ENCODE measurements around the gene HES5.

HES5 gene

DNA sequence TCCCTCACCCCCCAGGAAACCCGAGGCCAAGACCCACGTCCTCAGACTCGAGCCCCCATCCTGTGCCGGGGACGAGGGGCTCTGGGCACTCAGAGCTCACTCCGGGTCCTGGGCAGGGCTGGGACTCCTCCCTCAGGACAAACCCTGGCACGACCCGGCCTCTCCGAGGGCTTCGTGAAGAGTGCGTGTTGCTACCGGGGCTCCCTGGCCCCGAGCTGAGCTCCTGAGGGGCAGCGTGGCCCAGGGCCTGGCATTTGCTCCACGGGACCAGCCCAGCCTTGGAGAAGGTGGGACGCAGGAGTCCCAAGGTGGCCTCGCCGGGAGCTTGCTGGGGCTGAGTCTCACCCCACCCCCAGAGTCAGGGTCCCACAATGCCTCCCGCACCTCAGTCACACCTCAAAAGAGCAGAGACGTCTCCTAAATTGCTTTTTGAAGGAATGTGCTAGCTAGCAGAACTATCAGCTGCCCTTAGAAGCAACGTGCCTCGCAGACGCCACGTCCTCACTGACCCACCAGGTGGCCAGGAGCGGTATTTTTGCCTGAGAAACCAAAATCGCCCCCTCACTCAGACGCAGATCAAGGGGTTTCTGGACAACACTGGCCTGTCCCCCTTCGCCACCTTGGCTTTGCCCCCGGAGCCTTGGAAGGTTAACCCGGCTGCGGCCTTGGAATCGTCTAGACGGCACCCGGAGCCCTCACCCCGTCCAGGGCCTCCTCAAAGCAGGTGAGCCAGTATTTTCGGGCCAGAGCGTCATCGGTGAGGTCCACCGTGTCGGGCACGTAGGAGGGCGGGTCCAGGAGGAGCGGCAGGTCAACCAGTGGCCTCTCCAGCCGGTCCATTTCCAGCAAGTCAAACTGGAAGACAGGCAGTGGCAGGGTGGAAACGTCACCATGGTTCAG, 14.9 kb downstream of the HES5 start:
- no peak for DNase-seq

DNA sequence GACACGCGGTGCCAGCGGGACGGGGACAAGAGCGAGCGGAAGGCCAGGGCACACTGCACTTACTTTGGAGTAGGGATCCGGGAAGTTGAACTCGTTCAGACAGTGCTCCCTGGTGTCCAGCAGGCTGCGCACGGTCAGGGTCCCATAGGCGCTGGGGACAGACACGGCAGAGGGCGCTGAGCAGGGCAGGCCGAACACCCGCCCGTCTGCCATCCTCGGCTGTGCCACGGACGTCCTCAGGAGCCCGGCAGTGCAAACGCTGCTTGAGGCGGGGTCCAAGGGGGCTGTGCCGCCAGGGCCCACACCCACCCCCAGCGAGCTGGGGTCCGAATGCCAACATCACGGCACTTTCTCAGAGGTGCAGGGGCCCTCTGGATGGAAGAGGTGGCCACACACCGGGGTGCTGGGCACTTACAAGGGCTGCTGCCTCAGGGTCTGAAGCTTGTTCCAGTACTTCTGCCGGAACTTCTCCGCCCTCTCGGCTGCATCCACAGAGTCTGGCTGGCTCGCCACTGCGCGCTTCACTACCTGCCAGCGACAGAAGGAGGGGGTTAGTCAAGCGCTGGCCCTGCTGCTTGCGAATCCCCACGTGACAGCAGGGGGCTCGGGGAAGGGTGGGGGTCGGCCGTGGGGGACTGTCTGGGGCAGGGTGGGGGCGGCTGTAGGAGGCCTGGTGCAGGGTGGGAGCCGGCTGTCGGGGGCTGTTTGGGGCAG, 16.0 kb downstream of the HES5 start:
- DNase-seq, result no peak

DNA sequence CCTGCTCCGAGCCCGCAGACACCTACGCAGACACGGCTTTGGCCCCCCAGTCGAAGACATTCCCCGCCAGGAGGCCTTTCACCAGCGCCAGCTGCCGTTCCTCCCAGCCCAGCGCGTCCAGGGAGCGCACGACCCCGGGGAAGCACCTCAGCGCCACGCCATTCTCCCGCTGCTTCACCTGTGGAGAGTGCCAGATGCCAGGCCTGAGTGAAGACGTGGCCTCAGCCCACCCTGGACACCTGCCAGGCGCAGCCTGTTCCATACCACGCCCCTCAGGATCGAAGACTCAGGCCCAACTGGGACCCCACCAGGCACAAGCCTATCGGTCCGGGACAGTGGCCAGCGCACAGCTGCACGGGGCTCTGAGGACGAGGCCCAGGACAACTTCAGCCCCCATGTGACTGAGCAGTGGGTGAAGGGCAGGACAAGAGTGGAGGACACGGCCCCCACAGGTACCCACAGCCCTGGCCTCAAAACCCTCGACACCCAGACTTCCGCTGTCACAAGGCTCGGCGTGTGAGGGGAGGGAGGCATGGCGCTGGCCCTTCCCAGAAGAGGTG, 17.1 kb downstream of the HES5 start:
- DNase-seq, result no peak

DNA sequence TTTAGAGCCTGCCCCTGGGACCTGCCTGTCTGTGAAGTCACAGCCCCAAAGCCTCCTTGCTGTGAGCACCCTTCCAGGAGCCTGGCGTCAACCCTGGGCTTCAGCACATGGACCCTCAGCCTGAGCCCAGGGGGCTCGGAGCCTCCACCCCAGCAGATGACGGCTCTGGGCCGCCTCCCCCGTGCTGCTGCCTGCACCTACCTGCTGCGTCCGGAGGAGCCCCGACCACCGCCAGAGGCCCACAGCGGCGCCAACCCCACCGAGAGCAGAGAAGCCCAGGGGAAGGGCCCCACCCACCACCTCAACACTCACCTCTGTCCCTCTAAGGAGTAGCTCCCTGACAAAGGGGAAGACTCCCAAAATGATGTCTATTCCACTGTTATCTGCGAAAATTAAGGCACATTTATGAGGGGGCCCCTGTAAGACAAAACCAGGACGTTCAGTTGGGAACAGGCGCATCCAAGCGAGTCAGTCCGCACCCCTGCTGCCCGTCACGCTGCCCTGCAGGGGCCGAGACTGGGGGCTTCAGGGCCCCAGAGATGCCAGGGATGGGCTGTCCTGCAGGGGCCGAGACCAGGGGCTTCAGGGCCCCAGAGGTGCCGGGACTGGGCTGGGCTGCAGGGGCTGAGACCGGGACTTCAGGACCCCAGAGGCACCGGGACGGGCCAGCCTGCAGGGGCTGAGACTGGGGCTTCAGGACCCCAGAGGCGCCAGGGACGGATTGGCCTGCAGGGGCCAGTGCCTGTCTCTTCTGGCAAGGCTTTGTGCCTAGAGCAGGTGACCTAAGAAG, 19.5 kb downstream of the HES5 start:
- no peak for DNase-seq

DNA sequence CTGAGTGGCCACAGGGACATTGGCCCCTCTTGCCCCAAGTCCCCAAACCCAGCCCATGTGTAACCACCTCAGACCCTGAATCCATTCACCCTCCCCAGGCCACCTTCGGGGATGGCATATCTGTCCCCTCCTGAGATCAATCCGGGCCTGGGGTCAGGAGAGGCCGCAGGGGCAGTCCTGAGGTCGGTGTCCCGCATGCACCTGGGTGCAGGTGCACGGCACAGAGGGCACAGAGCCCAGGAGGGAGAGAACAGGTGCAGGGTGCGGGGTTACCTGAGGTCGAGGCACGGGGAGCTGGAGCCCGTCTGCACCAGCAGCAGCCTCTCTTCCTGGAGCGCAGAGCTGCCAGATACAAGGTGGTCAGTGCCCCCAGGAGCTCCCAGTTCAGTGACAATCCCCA, 20.5 kb downstream of the HES5 start:
- DNase-seq, result no peak

DNA sequence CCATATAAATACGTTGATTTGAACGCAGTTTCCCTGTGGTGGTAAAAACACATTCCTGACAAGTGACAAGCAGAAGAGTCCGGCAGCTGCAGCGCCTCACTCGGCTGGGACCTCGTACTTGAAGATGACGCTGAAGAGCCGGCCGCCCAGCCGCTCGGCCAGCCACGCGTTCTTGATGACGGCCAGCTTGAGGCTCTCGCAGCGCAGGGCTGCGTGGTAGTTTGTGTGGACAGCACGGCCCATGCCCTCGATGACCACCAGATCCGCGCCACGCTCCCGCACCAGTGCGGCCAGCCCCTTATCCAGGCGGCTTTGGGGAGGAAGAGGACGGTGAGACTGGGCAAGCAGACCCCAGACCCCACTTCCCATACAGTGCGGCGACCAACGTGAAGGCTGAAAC, 21.3 kb downstream of the HES5 start:
- DNase-seq, result no peak

DNA sequence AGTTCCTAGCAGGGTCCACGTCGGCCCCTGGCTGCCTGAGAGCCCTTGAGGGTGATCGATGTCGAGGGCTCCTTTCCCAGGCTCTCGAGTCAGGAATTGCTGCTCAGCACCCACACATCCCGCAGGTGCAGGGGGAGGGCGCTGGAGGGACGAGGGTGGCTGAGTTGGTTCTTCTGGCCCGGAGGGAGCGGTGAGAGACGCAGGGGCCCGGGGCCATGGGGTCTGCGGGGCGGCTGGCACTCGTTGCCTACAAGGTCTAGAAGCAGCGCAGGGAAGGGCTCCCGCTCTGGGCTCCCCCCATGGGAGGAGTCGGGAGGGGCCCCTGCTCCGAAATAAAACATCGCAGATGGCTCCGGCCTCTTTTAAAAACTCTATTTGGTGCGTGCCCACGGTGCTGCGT, 21.9 kb downstream of the HES5 start:
- DNase-seq, result no peak

DNA sequence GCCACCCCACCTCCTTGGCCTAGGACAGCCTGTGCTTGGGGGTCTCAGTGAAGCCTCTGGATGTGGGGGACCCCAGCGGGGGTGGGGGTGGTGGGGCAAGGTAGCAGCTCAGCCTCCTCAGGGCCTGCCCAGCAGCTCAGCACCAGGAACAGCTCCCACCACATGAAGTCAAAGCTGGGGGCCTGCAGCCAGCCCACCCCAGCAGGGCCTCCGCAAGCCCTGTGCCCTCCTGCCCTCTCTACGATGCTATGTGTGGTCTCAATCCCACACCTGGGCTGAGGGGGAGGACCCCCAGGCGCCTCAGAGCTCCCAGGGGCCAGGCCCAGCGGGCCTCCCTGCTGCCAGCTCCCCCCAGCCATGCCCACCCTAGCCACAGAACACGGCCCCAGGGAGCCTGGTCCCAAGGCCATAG, 22.3 kb downstream of the HES5 start:
- DNase-seq, result no peak

DNA sequence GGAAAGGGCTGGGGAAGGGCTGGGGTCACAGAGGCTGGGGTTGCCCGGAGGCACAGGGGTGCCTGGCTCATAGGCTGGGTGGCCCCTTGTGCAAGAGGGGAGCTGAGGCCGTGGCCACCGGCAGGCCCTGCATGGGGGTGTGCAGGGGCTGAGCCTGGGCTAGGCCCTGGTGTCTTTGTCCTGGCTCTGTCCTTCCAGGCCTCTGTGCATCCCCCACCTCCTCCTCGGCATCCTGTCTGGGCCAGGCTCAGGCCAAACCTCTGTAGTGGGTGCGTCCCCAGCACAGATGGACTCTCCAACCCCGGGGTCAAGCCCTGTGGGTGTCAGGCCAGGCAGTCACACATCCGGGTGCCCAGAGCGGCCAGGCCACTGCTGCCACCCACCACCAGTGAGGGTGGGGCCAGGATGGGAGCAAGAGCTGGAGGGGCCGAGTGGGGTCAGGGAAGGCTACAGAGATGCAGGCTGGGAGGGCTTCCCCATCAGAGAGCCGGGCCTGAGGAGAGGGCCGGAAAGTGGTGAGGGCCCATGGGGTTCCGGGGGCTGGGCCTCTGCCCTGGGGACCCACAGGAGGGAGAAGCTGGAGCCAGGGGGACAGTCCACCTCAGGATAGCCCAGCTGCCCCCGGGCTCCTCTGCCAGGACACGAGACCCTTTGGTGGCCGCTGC, 23.0 kb downstream of the HES5 start:
- no peak for DNase-seq

DNA sequence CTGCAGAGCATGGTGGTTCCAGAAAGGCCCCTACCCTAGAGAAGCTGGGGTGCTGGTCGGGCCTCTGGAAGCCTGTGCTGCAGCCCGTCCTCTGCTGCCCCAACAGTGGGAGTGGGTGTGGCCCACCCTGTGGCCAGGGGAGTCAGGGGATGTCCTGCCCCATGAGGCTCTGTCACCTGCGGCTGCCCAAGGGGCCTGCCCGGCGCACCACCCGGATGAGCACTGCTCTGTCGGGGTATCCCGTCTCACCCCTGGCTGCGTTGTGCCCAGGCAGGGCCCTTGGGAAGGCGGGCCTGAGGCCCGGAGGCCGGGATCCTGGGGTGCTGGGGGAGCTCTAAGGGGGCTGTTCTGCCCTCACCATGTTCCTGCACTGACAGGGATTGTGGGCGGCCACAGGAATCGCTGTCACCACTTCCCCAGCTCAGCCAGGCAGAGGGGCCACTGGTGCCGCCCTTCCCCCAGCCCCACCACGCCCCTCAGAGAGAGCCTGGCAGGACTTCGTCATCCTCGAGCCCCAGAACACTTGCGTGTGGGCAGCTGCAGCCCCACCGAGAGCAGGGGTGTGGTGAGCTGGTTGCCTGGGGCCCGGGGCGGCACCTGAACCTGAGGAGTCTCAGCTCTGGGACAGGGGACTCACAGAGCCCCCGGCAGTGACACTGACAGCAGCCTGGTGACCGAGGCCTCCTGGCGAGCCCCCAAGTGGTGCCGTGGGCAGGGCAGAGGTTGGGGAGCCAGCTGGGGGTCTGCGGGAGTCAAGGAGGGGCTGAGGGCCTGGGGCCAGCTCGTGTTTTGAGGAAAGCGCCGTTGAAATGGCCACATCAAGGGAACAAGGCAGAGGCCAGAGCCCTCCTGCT, 23.8 kb downstream of the HES5 start:
- no peak for DNase-seq

DNA sequence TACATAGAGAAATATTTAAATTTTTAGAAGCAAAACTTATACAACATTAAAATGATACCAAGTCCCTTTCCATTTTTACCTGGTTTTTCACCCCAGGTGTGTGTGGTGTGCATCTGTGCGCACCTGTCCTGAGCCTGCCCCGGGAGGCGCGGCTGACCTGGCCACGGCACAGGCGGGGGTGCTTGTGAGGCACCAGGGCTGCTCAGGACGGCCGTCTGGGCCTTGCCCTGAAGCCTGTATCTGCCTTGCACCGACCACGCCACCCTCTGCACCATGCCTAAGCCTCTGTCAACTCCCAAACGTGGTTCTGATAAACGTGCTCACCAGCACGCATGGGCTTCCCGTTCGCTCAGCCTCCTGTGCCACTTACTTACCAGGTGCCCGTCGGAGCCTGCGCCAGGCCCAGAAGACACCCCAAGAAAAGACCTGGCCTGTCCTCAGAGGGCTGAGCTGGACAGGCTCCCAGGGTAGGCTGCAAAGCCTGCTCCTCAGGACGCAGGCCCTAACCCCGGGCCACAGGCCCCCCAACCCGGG, 24.5 kb downstream of the HES5 start:
- DNase-seq, result no peak

DNA sequence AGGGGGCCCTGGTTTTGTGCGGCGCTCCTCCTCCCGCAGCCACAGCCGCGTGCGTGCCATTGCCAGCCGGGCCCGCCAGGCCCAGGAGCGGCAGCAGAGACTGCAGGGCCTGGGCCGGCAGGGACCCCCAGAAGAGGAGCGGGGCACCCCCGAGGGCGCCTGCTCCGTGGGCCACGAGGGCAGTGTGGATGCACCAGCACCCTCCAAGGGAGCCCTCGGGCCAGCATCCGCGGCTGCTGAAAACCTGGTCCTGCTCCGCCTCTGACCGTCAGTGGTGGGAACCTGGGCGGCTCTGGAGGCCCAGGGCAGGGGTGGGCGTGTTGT, 25.2 kb downstream of the HES5 start:
- DNase-seq, result no peak

DNA sequence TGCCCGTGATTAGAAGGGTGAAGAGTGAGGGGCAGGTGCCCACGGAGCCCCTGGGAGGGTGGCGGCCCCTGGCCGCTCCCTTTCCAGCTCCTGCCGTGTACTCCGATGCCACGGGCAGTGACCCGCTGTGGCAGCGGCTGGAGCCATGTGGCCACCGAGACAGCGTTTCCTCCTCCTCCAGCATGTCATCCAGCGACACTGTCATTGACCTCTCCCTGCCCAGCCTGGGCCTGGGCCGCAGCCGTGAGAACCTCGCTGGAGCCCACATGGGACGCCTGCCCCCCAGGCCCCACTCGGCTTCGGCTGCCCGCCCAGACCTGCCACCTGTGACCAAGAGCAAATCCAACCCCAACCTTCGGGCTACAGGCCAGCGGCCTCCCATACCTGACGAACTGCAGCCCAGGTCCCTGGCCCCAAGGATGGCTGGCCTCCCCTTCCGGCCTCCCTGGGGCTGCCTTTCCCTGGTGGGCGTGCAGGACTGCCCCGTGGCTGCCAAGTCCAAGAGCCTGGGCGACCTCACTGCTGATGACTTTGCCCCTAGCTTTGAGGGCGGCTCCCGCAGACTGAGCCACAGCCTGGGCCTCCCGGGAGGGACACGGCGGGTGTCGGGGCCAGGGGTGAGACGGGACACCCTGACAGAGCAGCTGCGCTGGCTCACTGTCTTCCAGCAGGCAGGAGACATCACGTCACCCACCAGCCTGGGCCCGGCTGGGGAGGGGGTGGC, 25.7 kb downstream of the HES5 start:
- no peak for DNase-seq

DNA sequence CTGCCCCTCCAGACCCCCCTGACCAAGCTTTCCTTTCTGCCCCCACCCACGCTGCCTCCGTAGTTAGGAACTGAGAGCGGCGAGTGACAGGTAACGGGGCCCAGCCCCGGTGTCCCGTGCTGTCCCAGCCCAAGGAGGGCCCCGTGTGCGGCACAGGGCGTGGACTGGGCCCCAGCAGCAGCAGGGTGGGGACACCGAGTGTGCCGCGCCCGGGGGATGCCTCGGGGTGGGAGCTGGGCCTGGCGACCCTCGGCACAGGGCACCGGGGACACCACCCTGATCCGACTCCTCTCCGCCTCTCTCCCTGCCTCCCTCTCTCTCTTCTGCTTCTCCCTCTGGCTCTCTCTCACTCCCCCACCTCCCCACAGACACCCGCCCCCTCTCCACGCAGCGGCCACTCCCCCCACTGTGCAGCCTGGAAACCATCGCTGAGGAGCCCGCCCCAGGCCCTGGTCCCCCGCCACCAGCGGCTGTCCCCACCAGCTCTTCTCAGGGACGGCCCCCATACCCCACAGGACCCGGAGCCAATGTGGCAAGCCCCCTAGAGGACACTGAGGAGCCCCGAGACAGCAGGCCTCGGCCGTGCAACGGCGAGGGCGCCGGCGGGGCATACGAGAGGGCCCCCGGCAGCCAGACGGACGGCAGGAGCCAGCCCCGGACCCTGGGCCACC, 26.4 kb downstream of the HES5 start:
- no peak for DNase-seq

DNA sequence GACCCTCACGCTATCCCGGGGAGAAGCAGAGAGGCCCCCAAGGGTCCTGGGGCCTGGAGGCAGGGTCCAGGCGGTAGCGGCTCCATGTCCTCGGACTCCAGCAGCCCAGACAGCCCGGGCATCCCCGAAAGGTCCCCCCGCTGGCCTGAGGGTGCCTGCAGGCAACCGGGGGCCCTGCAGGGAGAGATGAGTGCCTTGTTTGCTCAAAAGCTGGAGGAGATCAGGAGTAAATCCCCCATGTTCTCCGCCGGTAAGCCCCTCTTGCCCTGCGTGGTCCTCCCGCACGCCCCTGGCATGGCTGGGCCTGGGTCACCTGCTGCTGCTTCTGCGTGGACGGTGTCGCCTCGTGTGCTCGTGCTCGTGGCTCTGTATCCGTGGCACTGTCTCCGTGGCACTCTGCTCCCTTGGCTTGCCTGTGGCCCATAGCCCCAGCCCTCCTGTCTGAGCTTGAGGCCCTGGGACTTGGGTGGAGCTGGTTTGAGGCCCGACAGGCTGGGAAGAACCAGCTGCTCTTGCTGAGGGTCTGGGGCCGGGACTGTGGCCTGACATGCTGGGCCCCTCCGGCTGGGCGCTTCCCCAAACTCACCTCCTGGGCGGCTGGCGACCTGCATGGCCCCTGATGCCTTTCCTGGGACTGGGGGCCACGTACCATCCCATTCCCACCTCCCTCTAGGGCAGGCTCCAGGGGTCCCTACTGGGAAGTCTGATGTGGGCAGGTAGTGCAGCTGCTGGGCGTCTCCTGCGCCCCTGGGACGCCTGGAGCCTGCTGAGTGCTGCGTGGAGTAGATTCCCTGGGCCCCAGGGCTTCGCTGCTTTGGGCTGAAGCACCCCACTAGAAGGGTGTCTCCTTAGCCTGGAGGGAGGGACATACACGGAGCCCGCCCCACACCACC, 27.2 kb downstream of the HES5 start:
- no peak for DNase-seq

DNA sequence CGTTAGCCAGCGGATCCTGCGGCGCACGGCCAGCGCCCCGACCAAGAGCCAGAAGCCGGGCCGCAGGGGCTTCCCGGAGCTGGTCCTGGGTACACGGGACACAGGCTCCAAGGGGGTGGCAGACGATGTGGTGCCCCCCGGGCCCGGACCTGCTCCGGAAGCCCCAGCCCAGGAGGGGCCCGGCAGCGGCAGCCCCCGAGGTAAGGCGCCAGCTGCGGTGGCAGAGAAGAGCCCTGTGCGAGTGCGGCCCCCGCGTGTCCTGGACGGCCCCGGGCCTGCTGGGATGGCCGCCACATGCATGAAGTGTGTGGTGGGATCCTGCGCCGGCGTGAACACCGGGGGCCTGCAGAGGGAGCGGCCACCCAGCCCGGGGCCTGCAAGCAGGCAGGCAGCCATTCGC, 27.9 kb downstream of the HES5 start:
- no peak for DNase-seq

DNA sequence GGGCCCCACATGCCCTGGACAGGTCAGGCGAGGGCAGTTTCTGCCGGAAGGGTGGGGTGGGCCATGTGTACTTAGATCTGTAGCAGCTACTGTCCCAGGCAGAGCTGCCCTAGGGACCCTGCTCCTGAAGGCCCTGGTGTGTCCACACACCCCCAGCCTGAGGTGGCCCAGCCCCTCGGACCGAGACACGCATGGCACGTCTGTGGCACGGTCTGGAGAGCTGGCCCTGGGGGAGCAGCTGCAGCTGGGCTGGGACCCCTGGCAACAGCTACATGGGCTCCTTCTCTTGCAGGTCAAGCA, 28.3 kb downstream of the HES5 start:
- DNase-seq, result no peak

DNA sequence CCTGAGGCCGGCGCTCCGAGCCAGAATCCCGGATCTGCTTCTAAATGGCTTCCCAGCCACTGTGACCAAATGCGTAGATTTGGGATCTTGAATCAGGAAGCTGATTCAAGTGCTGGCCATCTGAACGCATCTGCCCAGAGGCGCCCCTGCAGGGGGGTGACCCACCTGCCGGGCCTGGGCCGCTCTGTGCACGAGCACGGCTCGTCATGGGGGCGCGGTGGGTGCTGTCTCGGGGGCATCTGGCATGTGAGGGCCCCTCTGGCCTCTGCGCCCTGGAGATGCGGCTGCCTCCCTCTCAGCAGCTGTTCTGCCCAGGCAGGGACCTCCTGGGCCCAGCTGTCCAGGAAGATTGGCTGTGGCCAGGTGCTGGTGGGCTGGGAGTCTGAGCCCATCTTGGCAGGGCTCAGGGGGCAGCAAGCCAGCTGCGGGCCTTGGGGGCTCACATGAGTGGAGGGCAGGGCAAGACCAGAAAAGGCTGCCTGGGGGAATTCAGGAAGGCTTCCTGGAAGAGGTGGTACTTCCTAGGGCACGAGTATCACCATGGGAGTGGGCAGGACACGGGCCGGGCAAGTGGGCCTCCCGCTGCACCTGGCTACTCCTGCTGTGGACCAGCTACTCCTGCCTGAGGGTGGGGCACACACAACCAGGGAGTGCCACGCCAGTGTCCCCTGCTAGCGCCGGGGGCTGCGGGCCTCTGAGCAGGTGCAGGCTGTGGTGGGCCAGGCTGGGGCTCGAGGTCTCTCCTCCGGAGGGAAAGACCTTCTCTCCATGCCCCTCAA, 28.8 kb downstream of the HES5 start:
- no peak for DNase-seq

Measured in SIG-M5 (cell line).